Panc1 (cell line): ENCODE results near the gene RNU7-1. TPM values are rescaled to one million over a fixed set of nuclear protein-coding genes. Genes with fewer than 3 reads are reported as not detected.
A peak's percentile ranks its signal among the peaks of the same experiment; 100 is the strongest.

ENCODE experiments used
- ATAC-seq: fragments of 200-7000 bp; cut with Tn5 transposase; 2 replicates; pipeline ENCODE4 v1.9.1; 2020; ENCODE audit warnings: mild to moderate bottlenecking, moderate library complexity
- BruUV-seq: library from RNA; stranded (reverse); fragments of 400-500 nt; replicated peaks from 2 replicates; lab custom pipeline; 2021; lab: Mats Ljungman, UMichigan
- CTCF ChIA-PET: fragments of 300-600 bp; sonication (Branson Sonifier 250); formaldehyde crosslinking; loops from one replicate; lab custom pipeline; 2022; ENCODE audit warnings: antibody characterized with exemption; lab: Charles Lee
- POLR2A ChIA-PET: fragments of 300-600 bp; sonication (Branson Sonifier 250); formaldehyde crosslinking; loops from one replicate; lab custom pipeline; 2022; ENCODE audit warnings: antibody characterized with exemption; lab: Charles Lee
- DNase-seq: peaks from one replicate; pipeline ENCODE4 v3.0.0-alpha.2; 2010; ENCODE audit warnings: low read depth, low spot score
- H3K27ac ChIP-seq: 2 replicates; pipeline ENCODE4 v1.5.1; 2011; ENCODE audit warnings: mild to moderate bottlenecking, low read length, inconsistent platforms
- H3K27me3 ChIP-seq: fragments of 200-500 bp; sonication (Bioruptor generic); 2 replicates; pipeline ENCODE4 v1.6.0; 2014; ENCODE audit warnings: low read length, inconsistent platforms; ENCODE audit not compliant: control insufficient read depth, insufficient read depth
- H3K36me3 ChIP-seq: fragments of 200-500 bp; sonication (Bioruptor generic); 2 replicates; pipeline ENCODE4 v1.5.1; 2014; ENCODE audit warnings: inconsistent platforms, mild to moderate bottlenecking, low read length, moderate library complexity; ENCODE audit not compliant: control insufficient read depth, insufficient read depth
- H3K4me1 ChIP-seq: 2 replicates; pipeline ENCODE4 v1.5.1; 2011; ENCODE audit warnings: inconsistent platforms, mild to moderate bottlenecking, low read length, moderate library complexity; ENCODE audit not compliant: control insufficient read depth, insufficient read depth
- H3K4me3 ChIP-seq, 2 experiments: 2 replicates each; pipeline ENCODE4 v1.5.1; 2011 to 2012; ENCODE audit warnings: low read depth in 2 of 2, low read length in 2 of 2, mild to moderate bottlenecking in 2 of 2, inconsistent platforms in 1 of 2, moderate library complexity in 1 of 2
- H3K9me3 ChIP-seq: fragments of 200-500 bp; sonication (Bioruptor generic); 2 replicates; pipeline ENCODE4 v1.5.1; 2014; ENCODE audit warnings: low read depth, mild to moderate bottlenecking, inconsistent platforms, low read length, moderate library complexity; ENCODE audit not compliant: control insufficient read depth, insufficient read depth
- POLR2AphosphoS5 ChIP-seq: IDR thresholded peaks from 2 replicates; pipeline ENCODE4 v1.6.1; 2012; ENCODE audit warnings: mild to moderate bottlenecking, low read depth, low read length, moderate library complexity
- SIN3A ChIP-seq: IDR thresholded peaks from 2 replicates; pipeline ENCODE4 v1.6.1; 2012; ENCODE audit warnings: low read depth, mild to moderate bottlenecking, low read length, moderate library complexity, borderline replicate concordance; ENCODE audit not compliant: insufficient read depth
- TCF7L2 ChIP-seq: IDR thresholded peaks from 2 replicates; pipeline ENCODE4 v1.6.1; 2011; ENCODE audit warnings: mild to moderate bottlenecking, low read depth, low read length, inconsistent platforms
- in situ Hi-C: cut with HindIII; loops from 2 replicates; pipeline ENCODE4 v1.10.0; 2016; ENCODE audit warnings: low sequenced_read_pairs, low pct_unique_long_range_greater_than_20kb
- intact Hi-C: fragments of 100-400 bp; cut with micrococcal nuclease; formaldehyde crosslinking; loops from one replicate; pipeline ENCODE4 v1.10.0; 2022; ENCODE audit not compliant: unreplicated experiment
- total RNA-seq: library from RNA; stranded (reverse); gene quantifications from one replicate; pipeline ENCODE4 v1.2.1, GENCODE V29; 2021; ENCODE audit not compliant: unreplicated experiment
- TF ChIP-seq, protein P1 (sequence below): fragments of 450-650 bp; IDR thresholded peaks from 2 replicates; pipeline ENCODE4 v1.5.1; 2017; ENCODE audit warnings: mild to moderate bottlenecking
- TF ChIP-seq, protein P2 (sequence below), 2 experiments: IDR thresholded peaks; 2 replicates each; pipeline ENCODE4 v1.6.1; 2011 to 2012; ENCODE audit warnings: low read depth in 2 of 2, control low read depth in 1 of 2, low read length in 1 of 2, mild to moderate bottlenecking in 1 of 2, moderate library complexity in 1 of 2; ENCODE audit not compliant: insufficient read depth in 1 of 2

RNU7-1 gene
- total RNA-seq, 1 experiment from 2014 or later, result not detected

DNA sequence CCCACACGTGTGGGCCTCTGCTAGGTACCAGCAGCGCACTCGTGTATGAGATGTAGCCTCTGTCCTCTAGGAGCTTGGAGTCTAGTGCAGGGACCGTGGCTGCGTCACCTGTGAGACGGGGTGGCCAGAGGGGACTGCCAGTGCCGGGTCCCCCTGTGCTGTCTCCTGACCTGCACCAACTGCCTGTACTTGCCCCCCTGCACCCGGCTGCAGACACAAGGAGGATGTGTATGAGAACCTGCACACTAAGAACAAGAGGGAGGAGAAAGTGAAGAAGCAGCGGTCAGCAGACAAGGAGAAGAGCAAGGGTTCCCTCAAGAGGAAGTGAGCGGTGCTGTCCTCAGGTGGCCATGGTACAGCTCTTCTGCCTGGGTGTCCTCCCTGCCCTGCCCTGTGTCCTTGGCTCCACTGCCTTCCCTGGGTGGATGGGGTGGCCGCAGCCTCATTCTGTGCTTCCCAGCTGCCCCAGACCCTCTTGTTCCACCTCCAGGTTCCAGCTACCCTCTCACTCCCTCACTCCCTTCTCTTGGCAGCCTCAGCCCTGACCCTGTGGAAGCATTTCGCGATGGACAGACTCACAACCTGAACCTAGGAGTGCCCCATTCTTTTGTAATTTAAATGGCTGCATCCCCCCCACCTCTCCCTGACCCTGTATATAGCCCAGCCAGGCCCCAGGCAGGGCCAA is 17.1 kb downstream of the RNU7-1 start:
- ChIA-PET POLR2A (no interaction called here), CTCF (interaction anchor here (0.9 to 1.4 kb wide), 2 partner anchors 16 to 109 kb away, joined by 3 to 4 read pairs; partner anchors contain the start of gene USP5)
- TF ChIP-seq TCF7L2 (no peak), POLR2AphosphoS5 (no peak), SIN3A (no peak)
- TF ChIP-seq, protein P1, sequence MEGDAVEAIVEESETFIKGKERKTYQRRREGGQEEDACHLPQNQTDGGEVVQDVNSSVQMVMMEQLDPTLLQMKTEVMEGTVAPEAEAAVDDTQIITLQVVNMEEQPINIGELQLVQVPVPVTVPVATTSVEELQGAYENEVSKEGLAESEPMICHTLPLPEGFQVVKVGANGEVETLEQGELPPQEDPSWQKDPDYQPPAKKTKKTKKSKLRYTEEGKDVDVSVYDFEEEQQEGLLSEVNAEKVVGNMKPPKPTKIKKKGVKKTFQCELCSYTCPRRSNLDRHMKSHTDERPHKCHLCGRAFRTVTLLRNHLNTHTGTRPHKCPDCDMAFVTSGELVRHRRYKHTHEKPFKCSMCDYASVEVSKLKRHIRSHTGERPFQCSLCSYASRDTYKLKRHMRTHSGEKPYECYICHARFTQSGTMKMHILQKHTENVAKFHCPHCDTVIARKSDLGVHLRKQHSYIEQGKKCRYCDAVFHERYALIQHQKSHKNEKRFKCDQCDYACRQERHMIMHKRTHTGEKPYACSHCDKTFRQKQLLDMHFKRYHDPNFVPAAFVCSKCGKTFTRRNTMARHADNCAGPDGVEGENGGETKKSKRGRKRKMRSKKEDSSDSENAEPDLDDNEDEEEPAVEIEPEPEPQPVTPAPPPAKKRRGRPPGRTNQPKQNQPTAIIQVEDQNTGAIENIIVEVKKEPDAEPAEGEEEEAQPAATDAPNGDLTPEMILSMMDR, result no peak
- TF ChIP-seq, protein P2, sequence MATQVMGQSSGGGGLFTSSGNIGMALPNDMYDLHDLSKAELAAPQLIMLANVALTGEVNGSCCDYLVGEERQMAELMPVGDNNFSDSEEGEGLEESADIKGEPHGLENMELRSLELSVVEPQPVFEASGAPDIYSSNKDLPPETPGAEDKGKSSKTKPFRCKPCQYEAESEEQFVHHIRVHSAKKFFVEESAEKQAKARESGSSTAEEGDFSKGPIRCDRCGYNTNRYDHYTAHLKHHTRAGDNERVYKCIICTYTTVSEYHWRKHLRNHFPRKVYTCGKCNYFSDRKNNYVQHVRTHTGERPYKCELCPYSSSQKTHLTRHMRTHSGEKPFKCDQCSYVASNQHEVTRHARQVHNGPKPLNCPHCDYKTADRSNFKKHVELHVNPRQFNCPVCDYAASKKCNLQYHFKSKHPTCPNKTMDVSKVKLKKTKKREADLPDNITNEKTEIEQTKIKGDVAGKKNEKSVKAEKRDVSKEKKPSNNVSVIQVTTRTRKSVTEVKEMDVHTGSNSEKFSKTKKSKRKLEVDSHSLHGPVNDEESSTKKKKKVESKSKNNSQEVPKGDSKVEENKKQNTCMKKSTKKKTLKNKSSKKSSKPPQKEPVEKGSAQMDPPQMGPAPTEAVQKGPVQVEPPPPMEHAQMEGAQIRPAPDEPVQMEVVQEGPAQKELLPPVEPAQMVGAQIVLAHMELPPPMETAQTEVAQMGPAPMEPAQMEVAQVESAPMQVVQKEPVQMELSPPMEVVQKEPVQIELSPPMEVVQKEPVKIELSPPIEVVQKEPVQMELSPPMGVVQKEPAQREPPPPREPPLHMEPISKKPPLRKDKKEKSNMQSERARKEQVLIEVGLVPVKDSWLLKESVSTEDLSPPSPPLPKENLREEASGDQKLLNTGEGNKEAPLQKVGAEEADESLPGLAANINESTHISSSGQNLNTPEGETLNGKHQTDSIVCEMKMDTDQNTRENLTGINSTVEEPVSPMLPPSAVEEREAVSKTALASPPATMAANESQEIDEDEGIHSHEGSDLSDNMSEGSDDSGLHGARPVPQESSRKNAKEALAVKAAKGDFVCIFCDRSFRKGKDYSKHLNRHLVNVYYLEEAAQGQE (IDR thresholded peaks at IDR 0.05; ENCODE audit: insufficient read depth in 1 of 2, low read depth in 2 of 2, low read length in 1 of 2), result no peak
- no peak for DNase-seq
- no TSS peak for BruUV-seq
- Histone ChIP-seq H3K9me3 (no peaks in the 10 kb centered on the region), H3K27me3 (no peaks in the 10 kb centered on the region), H3K27ac (no peak overlapping the region), H3K36me3 (peaks cover 11% of the 10 kb centered on the region), H3K4me1 (peaks cover 17% of the 10 kb centered on the region), H3K4me3 (no peak overlapping the region)
- ATAC-seq, result 0 out of 2 replicates have a peak, but pooled peaks have one; percentile 35
- intact Hi-C loops, result no loop called here
- in situ Hi-C loops, result no loop called here

DNA sequence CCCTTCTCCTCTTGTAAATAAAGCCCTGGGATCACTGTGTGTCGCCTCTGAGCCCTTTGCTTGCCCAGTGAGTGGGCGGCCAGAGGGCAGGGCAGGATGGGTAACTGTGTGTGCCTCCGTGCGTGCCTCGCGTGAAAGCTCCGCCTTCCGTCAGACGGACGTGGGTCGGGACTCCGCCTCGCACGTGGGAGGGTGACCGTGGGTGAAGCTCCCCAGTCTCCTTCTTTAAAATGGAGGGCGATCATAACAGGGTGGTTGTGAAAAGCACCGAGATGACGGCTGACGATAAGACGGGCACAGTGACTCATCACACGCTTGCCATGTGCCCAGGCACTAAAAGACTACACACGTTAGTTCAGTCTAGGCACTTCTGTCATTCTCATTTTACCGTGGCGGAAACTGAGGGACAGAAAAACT is 17.7 kb downstream of the RNU7-1 start:
- ATAC-seq (no peak), DNase-seq (no peak)
- Histone ChIP-seq H3K27me3 (no peaks in the 10 kb centered on the region), H3K36me3 (peaks cover 11% of the 10 kb centered on the region), H3K9me3 (no peaks in the 10 kb centered on the region), H3K27ac (peak overlapping the region; percentile 57), H3K4me1 (peaks cover 17% of the 10 kb centered on the region), H3K4me3 (no peak overlapping the region)
- no TSS peak for BruUV-seq
- intact Hi-C loops (no loop called here), in situ Hi-C loops (no loop called here)
- ChIA-PET CTCF (interaction anchor here (1.0 to 1.4 kb wide), 2 partner anchors 15 to 16 kb away, joined by 3 to 4 read pairs; no protein-coding TSS in a partner anchor), POLR2A (no interaction called here)
- TF ChIP-seq, protein P2 (IDR thresholded peaks at IDR 0.05; ENCODE audit: insufficient read depth in 1 of 2, low read depth in 2 of 2, low read length in 1 of 2), result no peak
- TF ChIP-seq, protein P1, result no peak
- no peak for TF ChIP-seq POLR2AphosphoS5
- no peak for TF ChIP-seq SIN3A
- no peak for TF ChIP-seq TCF7L2
